Tibial nerve (tissue), 4 donors: ENCODE measurements around the gene EIF3B. TPM values are rescaled to one million over a fixed set of nuclear protein-coding genes. Genes with fewer than 3 reads are reported as not detected.
A peak's percentile ranks its signal among the peaks of the same experiment; 100 is the strongest.

Experiments
- DNase-seq, 2 donors: peaks; one replicate each; pipeline ENCODE4 v3.0.0-alpha.2; 2019; ENCODE audit warnings: low spot score in 2 of 2
- H3K27ac ChIP-seq, 4 donors: fragments of 200-600 bp; sonication (generic) in 3 of 4; one replicate each; pipeline ENCODE4 v1.5.1; 2017 to 2019; ENCODE audit warnings: mild to moderate bottlenecking in 1 of 4
- H3K27me3 ChIP-seq, 2 donors: fragments of 200-600 bp; sonication (generic) in 1 of 2; one replicate each; pipeline versions ENCODE4 v1.5.1 to v1.6.0; 2017 to 2019
- H3K36me3 ChIP-seq, 3 donors: fragments of 200-600 bp; sonication (generic); one replicate each; pipeline ENCODE4 v1.5.1; 2018 to 2019
- H3K4me1 ChIP-seq, 4 donors: fragments of 200-600 bp; sonication (generic) in 3 of 4; one replicate each; pipeline ENCODE4 v1.5.1; 2017 to 2019
- H3K4me3 ChIP-seq, 4 donors: fragments of 200-600 bp; sonication (generic) in 3 of 4; one replicate each; pipeline ENCODE4 v1.5.1; 2017 to 2019; ENCODE audit warnings: mild to moderate bottlenecking in 1 of 4, moderate library complexity in 1 of 4
- H3K9me3 ChIP-seq, 4 donors: fragments of 200-600 bp; sonication (generic) in 3 of 4; one replicate each; pipeline ENCODE4 v1.5.1; 2017 to 2019
- CTCF ChIP-seq, 5 experiments: fragments of 200-600 bp in 3 of 5; fragments of 450-650 bp in 2 of 5; sonication (generic) in 3 of 5; IDR thresholded peaks; one replicate each; pipeline ENCODE4 v1.5.1; 2016 to 2019; ENCODE audit warnings: antibody characterized with exemption in 5 of 5, mild to moderate bottlenecking in 3 of 5, moderate library complexity in 2 of 5
- EP300 ChIP-seq, 2 donors: sonication (generic); formaldehyde crosslinking; IDR thresholded peaks; one replicate each; pipeline ENCODE4 v1.6.1; 2017; ENCODE audit warnings: antibody characterized with exemption in 2 of 2, mild to moderate bottlenecking in 1 of 2
- POLR2A ChIP-seq, 2 donors: fragments of 450-650 bp; IDR thresholded peaks; one replicate each; pipeline ENCODE4 v1.6.1; 2017; ENCODE audit warnings: antibody characterized with exemption in 2 of 2, mild to moderate bottlenecking in 2 of 2, moderate library complexity in 2 of 2
- WGBS, 2 donors: methylation state at CpG; one replicate each; pipeline ENCODE4 v1.1.5; 2018; 5-methylcytosine and 5-hydroxymethylcytosine counted together
- total RNA-seq, 4 donors: library from RNA; depleted of rRNA; stranded (reverse); fragments of >200 nt; gene quantifications; one replicate each; pipeline ENCODE4 v1.1.0, GENCODE V29; 2016

EIF3B gene
- total RNA-seq, 4 donors from 2014 or later: 124 to 232 (median 147) TPM

DNA sequence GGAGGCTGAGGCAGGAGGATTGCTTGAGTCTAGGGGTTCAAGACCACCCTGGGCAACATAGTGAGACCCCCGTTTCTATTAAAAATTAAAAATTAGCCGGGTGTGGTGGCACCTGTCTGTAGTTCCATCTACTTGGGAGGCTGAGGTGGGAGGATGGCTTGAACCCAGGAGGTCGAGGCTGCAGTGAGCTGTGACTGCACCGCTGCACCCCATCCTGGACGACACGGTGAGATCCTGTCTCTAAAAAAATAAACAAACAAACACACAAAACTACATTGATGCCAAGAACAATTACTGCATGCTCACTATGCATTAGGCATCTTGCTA lies 48.0 kb downstream of the EIF3B start:
- WGBS, 2 donors: 62 to 66% methylated on average over 6 of the region's 6 CpGs
- H3K27ac ChIP-seq: peak overlapping the region in 2 of 4 donors; percentile 73 to 75

GRCh38 chr7:2403014-2403717 lies 48.5 kb downstream of the EIF3B start, which contains the start of gene CHST12:
Gene CHST12 (plus strand): TSS chr7:2403611. CDS start chr7:2432640, 29,029 bp downstream.
- 3 to 5% methylated on average over 28 to 35 of the region's 89 CpGs for WGBS, 2 donors
- Histone ChIP-seq H3K27ac (peak within 1 kb of the TSS; percentile 70 to 91 (median 80)), H3K27me3 (no peaks in the 10 kb centered on the region), H3K36me3 (no peaks in the 10 kb centered on the region), H3K4me1 (peaks cover 0 to 79% (median 40%) of the 10 kb centered on the region in 4 donors), H3K9me3 (no peaks in the 10 kb centered on the region), H3K4me3 (peak within 1 kb of the TSS; percentile 85 to 100 (median 91))
- TF ChIP-seq POLR2A (IDR thresholded peaks at IDR 0.05) (peak in 1 of 2 donors; percentile 42), CTCF (IDR thresholded peaks at IDR 0.05) (no peak), EP300 (IDR thresholded peaks at IDR 0.05) (peak in 1 of 2 donors; percentile 82)
- peak; percentile 92 to 95 for DNase-seq

More for the DNA sequence above, 48.0 kb downstream of the EIF3B start:
- peaks cover 0 to 74% (median 37%) of the 10 kb centered on the region in 4 donors for H3K4me1 ChIP-seq
- no peaks in the 10 kb centered on the region for H3K9me3 ChIP-seq
- TF ChIP-seq EP300 (IDR thresholded peaks at IDR 0.05): no peak
- TF ChIP-seq CTCF (IDR thresholded peaks at IDR 0.05): no peak
- TF ChIP-seq POLR2A (IDR thresholded peaks at IDR 0.05): no peak
- no peaks in the 10 kb centered on the region for H3K27me3 ChIP-seq
- H3K36me3 ChIP-seq: no peaks in the 10 kb centered on the region
- DNase-seq: no peak
- H3K4me3 ChIP-seq: peak overlapping the region in 3 of 4 donors; percentile 51 to 100 (median 85)

GRCh38 chr7:2403718-2404648 lies 49.4 kb downstream of the EIF3B start:
- Histone ChIP-seq H3K36me3 (no peaks in the 10 kb centered on the region), H3K4me1 (peaks cover 0 to 87% (median 44%) of the 10 kb centered on the region in 4 donors), H3K27ac (peak overlapping the region; percentile 68 to 91 (median 77)), H3K4me3 (peak overlapping the region; percentile 85 to 100 (median 91)), H3K9me3 (no peaks in the 10 kb centered on the region), H3K27me3 (no peaks in the 10 kb centered on the region)
- TF ChIP-seq POLR2A (IDR thresholded peaks at IDR 0.05): no peak
- TF ChIP-seq CTCF (IDR thresholded peaks at IDR 0.05): peak in 2 of 5 experiments; percentile 21 to 34
- 1 to 2% methylated on average over 26 to 58 of the region's 71 CpGs for WGBS, 2 donors
- no peak for DNase-seq

GRCh38 chr7:2404714-2405119 lies 50.1 kb downstream of the EIF3B start:
- peak overlapping the region in 2 of 4 donors; percentile 84 to 91 for H3K27ac ChIP-seq
- H3K4me3 ChIP-seq: peak overlapping the region; percentile 85 to 100 (median 91)
- H3K9me3 ChIP-seq: no peaks in the 10 kb centered on the region
- H3K36me3 ChIP-seq: no peaks in the 10 kb centered on the region
- WGBS, 2 donors: 31 to 48% methylated on average over 12 of the region's 12 CpGs
- no peak for DNase-seq
- no peaks in the 10 kb centered on the region for H3K27me3 ChIP-seq
- H3K4me1 ChIP-seq: peaks cover 0 to 88% (median 45%) of the 10 kb centered on the region in 4 donors
- TF ChIP-seq EP300 (IDR thresholded peaks at IDR 0.05) (no peak), POLR2A (IDR thresholded peaks at IDR 0.05) (no peak), CTCF (IDR thresholded peaks at IDR 0.05) (no peak)
